T-helper 17 cell (primary cell): ENCODE measurements around the gene OIP5. TPM values are rescaled to one million over a fixed set of nuclear protein-coding genes. Genes with fewer than 3 reads are reported as not detected.
A peak's percentile ranks its signal among the peaks of the same experiment; 100 is the strongest.
"Not testable (repeated sequence)": the region's sequence is repeated elsewhere in the genome, so short reads cannot be mapped to it uniquely, and the experiment has no call there.

Experiments
- ATAC-seq: fragments of 150-1000 bp; cut with Tn5 transposase; 2 replicates; pipeline ENCODE4 v1.10.0; 2021; ENCODE audit warnings: mild to moderate bottlenecking, moderate library complexity
- DNase-seq, 3 donors: peaks; one replicate each; pipeline versions ENCODE4 v3.0.0 to v3.0.0-alpha.2; 2020 to 2021
- H3K9me3 ChIP-seq: one replicate; pipeline ENCODE4 v1.7.0; 2013; ENCODE audit warnings: low read length, mild to moderate bottlenecking; ENCODE audit not compliant: control insufficient read depth, poor library complexity, severe bottlenecking
- H3K27ac Mint-ChIP-seq: one replicate; pipeline ENCODE4 v1.8.0; 2022; ENCODE audit warnings: mild to moderate bottlenecking, moderate library complexity, mixed read lengths
- H3K27me3 Mint-ChIP-seq: one replicate; pipeline ENCODE4 v1.8.0; 2022; ENCODE audit warnings: mixed read lengths
- H3K36me3 Mint-ChIP-seq: one replicate; pipeline ENCODE4 v1.8.0; 2022; ENCODE audit warnings: low read depth, mixed read lengths
- H3K4me1 Mint-ChIP-seq: one replicate; pipeline ENCODE4 v1.8.0; 2022; ENCODE audit warnings: mild to moderate bottlenecking, mixed read lengths
- H3K4me3 Mint-ChIP-seq: one replicate; pipeline ENCODE4 v1.8.0; 2022; ENCODE audit warnings: mild to moderate bottlenecking, moderate library complexity, mixed read lengths
- total RNA-seq, 4 donors: library from RNA in 2 of 4; stranded (reverse) in 2 of 4; gene quantifications; one replicate each; pipeline ENCODE4 v1.2.3 and lab custom pipeline; 2022 to 2026

Gene OIP5
- total RNA-seq, 2 donors from 2014 or later = 1.2 TPM; not detected in 1

DNA sequence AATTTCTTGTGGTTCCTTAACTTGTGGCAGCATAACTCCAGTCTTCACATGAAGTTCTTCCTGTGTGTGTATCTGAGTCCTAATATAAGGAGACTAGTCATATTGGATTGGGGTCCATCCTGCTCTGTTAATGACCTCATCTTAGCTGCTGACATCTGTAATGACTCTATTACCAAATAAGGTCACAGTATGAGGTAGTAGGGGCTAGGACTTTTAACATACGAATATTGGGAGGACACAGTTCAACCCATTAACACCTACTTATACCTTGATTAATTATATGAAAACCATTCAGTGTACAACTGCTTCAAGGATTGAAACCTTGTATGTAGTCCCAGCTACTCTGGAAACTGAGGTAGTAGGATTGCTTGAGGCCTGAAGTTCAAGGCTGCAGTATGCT is 43.9 kb downstream of the OIP5 start:
- H3K4me3 Mint-ChIP-seq = peak overlapping the region; percentile 63
- ATAC-seq (no peak), DNase-seq (no peak)
- H3K27ac Mint-ChIP-seq = no peak overlapping the region
- peaks cover 25% of the 10 kb centered on the region for H3K4me1 Mint-ChIP-seq
- peaks cover 11% of the 10 kb centered on the region for H3K36me3 Mint-ChIP-seq
- no peaks in the 10 kb centered on the region for H3K27me3 Mint-ChIP-seq
- no peaks in the 10 kb centered on the region for H3K9me3 ChIP-seq

DNA sequence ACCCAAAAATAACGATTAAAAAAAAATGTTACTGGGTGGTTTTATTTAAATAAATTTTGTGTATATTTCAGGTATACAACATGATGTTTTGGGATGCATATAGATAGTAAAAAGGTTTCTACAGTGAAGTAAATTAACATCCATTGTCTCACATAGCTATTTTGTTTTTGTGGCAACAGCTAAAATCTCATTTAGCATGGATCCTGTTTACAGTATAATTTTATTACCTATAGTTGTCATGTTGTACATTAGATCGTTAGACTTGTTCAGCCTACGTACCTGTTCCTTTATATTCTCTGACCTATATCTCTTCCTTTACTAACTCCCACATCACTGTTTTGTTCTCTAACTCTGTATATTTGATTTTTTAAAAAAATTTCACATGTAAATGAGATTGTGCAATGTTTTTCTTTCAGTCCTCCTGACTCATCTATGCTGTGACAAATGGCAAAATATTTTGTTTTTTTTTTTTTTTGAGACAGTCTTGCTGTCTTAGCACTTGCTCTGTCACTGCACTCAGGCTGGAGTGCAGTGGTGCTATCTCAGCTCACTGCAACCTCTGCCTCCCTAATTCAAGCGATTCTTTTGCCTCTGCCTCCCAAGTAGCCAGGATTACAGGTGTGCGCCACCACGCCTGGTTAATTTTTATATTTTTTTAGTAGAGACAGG is 45.6 kb downstream of the OIP5 start:
- ATAC-seq (no peak), DNase-seq (no peak)
- peaks cover 11% of the 10 kb centered on the region for H3K36me3 Mint-ChIP-seq
- no peaks in the 10 kb centered on the region for H3K9me3 ChIP-seq
- no peak overlapping the region for H3K27ac Mint-ChIP-seq
- no peaks in the 10 kb centered on the region for H3K27me3 Mint-ChIP-seq
- peaks cover 29% of the 10 kb centered on the region for H3K4me1 Mint-ChIP-seq
- no peak overlapping the region for H3K4me3 Mint-ChIP-seq

DNA sequence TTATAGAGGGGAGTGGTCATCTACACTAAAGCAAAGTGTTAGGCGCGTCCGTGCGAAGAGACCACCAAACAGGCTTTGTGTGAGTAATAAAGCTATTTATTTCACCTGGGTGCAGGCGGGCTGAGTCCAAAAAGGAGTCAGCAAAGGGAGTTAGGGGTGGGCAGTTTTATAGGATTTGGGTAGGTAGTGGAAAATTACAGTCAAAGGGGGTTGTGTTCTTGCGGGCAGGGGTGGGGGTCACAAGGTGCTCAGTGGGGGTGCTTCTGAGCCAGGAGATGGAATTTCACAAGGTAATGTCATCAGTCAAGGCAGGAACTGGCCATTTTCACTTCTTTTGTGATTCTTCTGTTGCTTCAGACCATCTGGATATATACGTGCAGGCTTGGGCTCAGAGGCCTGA is 47.1 kb downstream of the OIP5 start:
- peaks cover 29% of the 10 kb centered on the region for H3K4me1 Mint-ChIP-seq
- no peaks in the 10 kb centered on the region for H3K27me3 Mint-ChIP-seq
- no peak for DNase-seq
- H3K27ac Mint-ChIP-seq = peak overlapping the region; percentile 98
- no peak for ATAC-seq
- H3K4me3 Mint-ChIP-seq = peak overlapping the region; percentile 98
- H3K9me3 ChIP-seq = no peaks in the 10 kb centered on the region
- peaks cover 11% of the 10 kb centered on the region for H3K36me3 Mint-ChIP-seq

DNA sequence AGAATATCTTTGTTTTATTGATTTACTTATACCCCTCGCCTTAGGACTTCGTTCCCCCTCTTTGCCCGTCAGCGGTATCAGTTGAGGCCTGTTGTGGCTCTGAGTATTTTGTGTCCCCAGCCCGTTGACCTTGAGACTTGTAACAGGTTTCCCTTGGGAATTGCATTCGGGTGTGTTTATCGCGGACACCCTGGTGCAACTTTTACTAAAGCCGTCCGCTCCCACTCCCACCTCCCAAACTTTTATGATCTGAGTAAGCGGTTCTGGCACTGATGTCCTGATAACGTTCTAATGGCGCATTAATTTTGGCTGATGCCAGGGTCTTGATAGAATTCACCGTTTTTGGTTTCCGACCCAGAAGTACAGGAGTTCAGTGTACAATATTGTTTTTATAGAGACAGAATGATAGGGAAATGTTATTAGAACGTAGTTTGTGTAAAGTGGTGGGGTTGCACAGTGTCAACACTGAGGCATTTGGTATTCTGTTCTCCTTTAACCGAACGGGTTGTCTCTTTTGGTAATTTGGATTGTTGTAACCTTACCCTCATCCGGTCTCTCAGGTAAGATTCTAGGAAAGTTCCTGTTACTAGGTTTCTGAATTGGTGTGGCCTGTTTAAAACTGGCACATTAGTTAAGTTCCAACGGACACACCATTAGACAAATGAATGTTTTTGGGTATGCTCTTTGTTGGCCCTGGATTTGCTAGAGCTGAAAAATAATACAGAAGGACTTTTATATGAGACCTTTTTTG is 47.8 kb downstream of the OIP5 start:
- Mint-ChIP-seq H3K27ac (peak overlapping the region; percentile 98), H3K4me3 (peak overlapping the region; percentile 98), H3K36me3 (peaks cover 14% of the 10 kb centered on the region), H3K27me3 (no peaks in the 10 kb centered on the region), H3K4me1 (peaks cover 29% of the 10 kb centered on the region)
- ATAC-seq (no peak), DNase-seq (no peak)
- no peaks in the 10 kb centered on the region for H3K9me3 ChIP-seq

DNA sequence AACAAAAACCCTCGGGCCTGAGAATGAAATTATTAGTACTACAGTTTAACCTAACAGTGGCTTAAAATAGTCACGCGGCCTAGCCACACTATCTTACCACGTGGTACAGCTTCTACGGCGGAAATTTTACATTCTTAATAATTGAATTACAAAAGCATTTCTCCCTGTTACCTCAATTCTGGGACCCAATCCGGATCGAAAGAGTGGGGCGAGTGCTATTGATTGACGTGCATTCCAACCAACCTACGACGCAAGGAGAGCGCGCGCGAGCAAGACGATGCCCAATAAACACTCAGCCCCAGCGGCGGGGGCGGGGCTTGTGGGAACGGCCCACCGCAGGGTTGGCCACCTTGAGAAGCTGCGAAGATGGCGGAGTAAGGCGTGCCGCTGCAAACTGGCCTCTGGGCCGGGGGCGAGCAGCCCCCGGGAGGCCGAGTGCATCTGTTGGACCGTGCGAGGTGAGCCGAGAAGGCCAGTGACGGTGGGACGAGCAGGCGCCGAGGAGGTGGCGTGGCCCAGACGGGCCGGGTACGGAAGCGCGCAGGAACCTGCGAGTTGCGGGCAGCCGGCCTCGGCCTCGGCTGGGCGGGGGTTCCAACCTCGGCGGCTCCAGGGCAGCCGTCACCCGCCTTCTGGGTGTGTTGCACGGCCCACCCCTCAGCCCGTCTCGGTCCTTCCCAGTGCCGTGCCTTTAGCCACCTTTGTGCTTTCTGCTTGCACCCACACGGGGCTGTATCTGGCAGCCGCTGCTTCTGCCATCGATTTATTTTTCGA is 48.6 kb downstream of the OIP5 start:
- Mint-ChIP-seq H3K4me3 (peak overlapping the region; percentile 98), H3K27ac (peak overlapping the region; percentile 98), H3K27me3 (no peaks in the 10 kb centered on the region), H3K4me1 (peaks cover 28% of the 10 kb centered on the region), H3K36me3 (peaks cover 17% of the 10 kb centered on the region)
- ATAC-seq (peak; percentile 95), DNase-seq (peak; percentile 95 to 96 (median 95))
- H3K9me3 ChIP-seq = no peaks in the 10 kb centered on the region

DNA sequence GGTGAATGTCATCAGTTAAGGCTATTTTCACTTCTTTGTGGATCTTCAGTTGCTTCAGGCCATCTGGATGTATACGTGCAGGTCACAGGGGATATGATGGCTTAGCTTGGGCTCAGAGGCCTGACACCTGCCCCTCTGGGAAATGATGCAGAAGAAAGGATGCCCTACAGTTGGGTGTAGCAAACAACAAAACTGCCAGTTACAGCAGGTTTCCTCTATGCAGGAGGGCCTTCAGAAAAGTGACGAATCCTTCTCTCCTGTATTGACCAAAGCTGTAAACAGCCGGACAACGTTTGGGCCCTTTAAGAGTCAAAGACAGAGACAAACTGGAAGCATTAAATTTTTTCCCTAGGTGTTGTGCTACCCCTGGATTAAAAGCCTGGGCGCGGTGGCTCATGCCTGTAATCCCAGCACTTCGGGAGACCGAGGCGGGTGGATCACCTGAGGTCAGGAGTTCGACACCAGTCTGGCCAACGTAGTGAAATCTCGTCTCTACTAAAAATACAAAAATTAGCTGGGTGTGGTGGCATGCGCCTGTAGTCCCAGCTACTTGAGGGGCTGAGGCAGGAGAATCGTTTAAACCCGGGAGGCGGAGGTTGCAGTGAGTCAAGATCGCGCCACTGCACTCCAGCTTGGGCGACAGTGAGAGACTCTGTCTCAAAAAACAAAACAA is 49.3 kb downstream of the OIP5 start:
- H3K27me3 Mint-ChIP-seq, H3K9me3 ChIP-seq, ATAC-seq, DNase-seq: not testable (repeated sequence)
- peaks cover 26% of the 10 kb centered on the region for H3K4me1 Mint-ChIP-seq
- peak overlapping the region; percentile 98 for H3K4me3 Mint-ChIP-seq
- H3K36me3 Mint-ChIP-seq = peaks cover 17% of the 10 kb centered on the region
- peak overlapping the region; percentile 98 for H3K27ac Mint-ChIP-seq

DNA sequence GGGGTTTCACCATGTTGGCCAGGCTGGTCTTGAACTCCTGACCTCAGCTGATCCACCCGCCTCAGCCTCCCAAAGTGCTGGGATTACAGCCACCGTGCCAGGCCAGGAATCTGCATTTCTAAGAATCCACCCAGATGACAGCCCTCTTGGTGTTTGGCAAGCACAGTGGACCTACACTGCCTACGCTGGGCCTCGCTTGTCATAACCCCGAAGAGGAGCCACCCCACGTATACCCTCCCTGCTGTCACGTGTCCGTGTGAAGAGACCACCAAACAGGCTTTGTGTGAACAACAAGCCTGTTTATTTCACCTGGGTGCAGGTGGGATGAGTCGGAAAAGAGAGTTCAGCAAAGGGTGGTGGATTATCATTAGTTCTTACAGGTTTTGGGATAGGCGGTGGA is 50.0 kb downstream of the OIP5 start:
- Mint-ChIP-seq H3K4me1 (peaks cover 25% of the 10 kb centered on the region), H3K4me3 (peak overlapping the region; percentile 98), H3K36me3 (peaks cover 17% of the 10 kb centered on the region), H3K27ac (peak overlapping the region; percentile 98)
- H3K9me3 ChIP-seq, DNase-seq, H3K27me3 Mint-ChIP-seq, ATAC-seq: not testable (repeated sequence)

DNA sequence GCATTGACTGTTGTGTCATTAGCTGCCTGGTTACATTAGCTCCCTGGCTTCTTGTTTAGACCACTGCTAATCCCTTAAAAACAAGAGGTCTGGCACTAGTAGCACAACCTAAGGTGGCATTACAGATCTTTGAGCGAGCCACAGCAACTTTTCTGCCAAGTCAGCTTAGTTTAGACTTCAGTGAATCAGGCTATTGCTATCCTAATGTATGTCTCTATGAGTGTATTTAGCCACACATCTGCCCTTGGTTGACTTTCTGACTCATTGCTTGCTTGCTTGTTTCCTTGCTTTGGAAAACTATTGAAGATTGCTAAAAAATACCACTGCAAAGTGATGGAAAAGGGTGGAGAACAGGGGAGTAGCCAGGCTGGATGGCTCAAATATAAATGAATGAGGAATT is 51.2 kb downstream of the OIP5 start:
- peaks cover 15% of the 10 kb centered on the region for H3K36me3 Mint-ChIP-seq
- no peak overlapping the region for H3K27ac Mint-ChIP-seq
- ATAC-seq = no peak
- no peaks in the 10 kb centered on the region for H3K27me3 Mint-ChIP-seq
- no peak overlapping the region for H3K4me3 Mint-ChIP-seq
- peaks cover 22% of the 10 kb centered on the region for H3K4me1 Mint-ChIP-seq
- H3K9me3 ChIP-seq = no peaks in the 10 kb centered on the region
- no peak for DNase-seq

DNA sequence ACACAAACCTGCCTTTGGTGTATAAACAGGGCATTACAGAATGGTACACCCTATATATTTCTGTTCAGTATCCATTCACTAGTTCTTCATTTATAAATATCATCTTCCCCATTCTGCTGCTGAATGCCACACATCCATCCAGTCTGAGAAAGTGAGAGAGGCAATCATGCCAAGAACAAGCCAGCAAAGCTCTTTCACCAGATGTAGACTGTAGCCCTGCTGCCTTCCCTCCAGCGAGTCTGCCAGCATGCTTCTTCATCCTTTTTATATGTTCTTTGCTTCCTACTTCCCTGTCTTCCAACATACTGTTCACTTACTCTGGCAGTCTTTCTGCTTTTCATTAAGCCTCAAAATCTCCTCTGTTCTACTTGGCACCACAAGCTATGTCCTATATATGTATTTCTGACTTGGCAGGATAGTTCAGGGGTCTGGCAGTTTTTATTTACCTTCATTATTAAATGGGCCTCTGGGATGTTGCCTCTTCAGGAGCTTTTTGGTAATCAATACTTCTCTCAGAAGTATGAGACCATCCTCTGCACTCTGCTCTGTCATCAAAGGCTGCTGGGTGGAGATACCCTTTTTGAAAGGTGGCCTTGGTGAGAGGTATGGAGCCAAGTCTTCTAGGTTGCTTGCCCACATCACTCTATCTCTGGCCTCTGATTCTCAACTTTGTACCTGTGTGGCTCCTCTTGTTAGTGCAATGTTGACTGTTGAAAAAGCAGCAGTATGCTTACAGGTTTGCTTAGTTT is 52.7 kb downstream of the OIP5 start:
- Mint-ChIP-seq H3K27ac (no peak overlapping the region), H3K4me1 (peaks cover 13% of the 10 kb centered on the region)
- no peak for ATAC-seq

DNA sequence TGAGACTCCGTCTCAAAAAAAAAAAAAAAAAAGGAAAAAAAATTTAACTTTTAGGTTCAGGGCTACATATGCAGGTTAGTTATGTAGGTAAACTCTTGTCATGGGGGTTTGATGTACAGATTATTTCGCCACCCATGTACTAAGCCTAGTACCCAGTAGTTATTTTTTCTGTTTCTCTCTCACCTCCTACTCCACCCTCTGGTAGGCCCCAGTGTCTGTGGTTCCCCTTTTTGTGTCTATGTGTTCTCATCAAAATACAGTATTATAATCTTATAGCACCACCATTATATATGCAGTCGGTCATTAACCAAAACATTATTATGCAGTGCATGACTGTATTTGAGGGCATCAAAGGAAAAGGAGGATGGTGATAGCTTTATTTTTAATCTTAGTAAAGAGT is 54.1 kb downstream of the OIP5 start:
- ATAC-seq (no peak), DNase-seq (no peak)
- no peaks in the 10 kb centered on the region for H3K9me3 ChIP-seq
- H3K36me3 Mint-ChIP-seq = peaks cover 6% of the 10 kb centered on the region
- no peak overlapping the region for H3K4me3 Mint-ChIP-seq
- no peak overlapping the region for H3K27ac Mint-ChIP-seq
- peaks cover 2% of the 10 kb centered on the region for H3K4me1 Mint-ChIP-seq
- H3K27me3 Mint-ChIP-seq = no peaks in the 10 kb centered on the region

More for the DNA sequence above, 52.7 kb downstream of the OIP5 start:
- Mint-ChIP-seq H3K27me3 (no peaks in the 10 kb centered on the region), H3K36me3 (peaks cover 12% of the 10 kb centered on the region), H3K4me3 (no peak overlapping the region)
- DNase-seq = no peak
- no peaks in the 10 kb centered on the region for H3K9me3 ChIP-seq

DNA sequence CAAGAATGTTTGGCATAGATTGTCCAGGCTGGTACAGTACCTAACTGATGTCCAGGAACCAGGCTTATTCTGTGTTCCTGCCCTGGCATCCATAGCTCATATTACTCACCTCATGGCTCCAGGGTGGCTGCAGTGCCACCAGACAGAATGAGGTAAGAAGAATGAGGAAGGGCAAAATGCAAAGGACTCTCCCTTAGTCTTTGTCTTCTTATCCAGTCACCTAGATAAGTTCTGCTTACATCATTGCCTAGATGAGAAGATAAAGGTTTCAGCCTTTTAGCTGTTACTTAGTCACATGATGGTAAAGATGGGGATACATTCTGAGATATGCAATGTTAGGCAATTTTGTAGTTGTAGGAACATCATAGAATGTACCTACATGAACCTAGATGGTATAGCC is 55.6 kb downstream of the OIP5 start:
- no peaks in the 10 kb centered on the region for H3K9me3 ChIP-seq
- Mint-ChIP-seq H3K4me1 (no peaks in the 10 kb centered on the region), H3K4me3 (no peak overlapping the region), H3K36me3 (peaks cover 6% of the 10 kb centered on the region), H3K27ac (no peak overlapping the region), H3K27me3 (no peaks in the 10 kb centered on the region)
- ATAC-seq (no peak), DNase-seq (no peak)

DNA sequence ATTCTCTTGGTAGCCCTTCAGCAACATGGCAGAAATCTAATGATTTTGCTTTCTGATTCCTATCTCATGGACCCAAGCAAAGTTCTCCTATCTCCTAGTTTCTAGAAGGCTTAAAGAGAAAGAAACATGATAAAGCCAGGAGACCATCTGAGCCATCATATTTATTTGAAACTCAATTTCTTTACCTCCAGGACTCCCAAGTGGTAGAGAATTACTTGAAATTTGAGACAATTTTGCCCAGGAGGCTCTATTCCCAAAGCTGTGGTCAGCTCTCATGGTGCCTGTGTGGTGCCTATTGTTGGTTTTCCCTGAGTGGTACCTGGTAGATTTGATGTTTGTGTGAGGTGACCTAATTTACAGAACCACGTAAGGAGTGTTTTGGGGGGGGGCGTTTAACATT is 62.5 kb downstream of the OIP5 start:
- DNase-seq = no peak
- H3K27me3 Mint-ChIP-seq = no peaks in the 10 kb centered on the region
- peaks cover 5% of the 10 kb centered on the region for H3K36me3 Mint-ChIP-seq
- no peak overlapping the region for H3K4me3 Mint-ChIP-seq
- ATAC-seq = no peak
- H3K4me1 Mint-ChIP-seq = peaks cover 9% of the 10 kb centered on the region
- no peak overlapping the region for H3K27ac Mint-ChIP-seq
- H3K9me3 ChIP-seq = no peaks in the 10 kb centered on the region
